BE2C (cell line): ENCODE data around the gene STIP1.

Source experiments
- DNase-seq: peaks from one replicate; pipeline ENCODE4 v3.0.0-alpha.2; 2020
- H3K27me3 ChIP-seq: fragments of 250-450 bp; sonication (Bioruptor Pico); 2 replicates; pipeline ENCODE4 v1.5.1; 2020; ENCODE audit warnings: mild to moderate bottlenecking
- H3K36me3 ChIP-seq: fragments of 250-450 bp; sonication (Bioruptor Pico); 2 replicates; pipeline ENCODE4 v1.5.1; 2020; ENCODE audit warnings: mild to moderate bottlenecking
- H3K4me1 ChIP-seq: fragments of 250-450 bp; sonication (Bioruptor Pico); 2 replicates; pipeline ENCODE4 v1.5.1; 2020
- H3K4me3 ChIP-seq: 2 replicates; pipeline ENCODE4 v1.5.1; 2011; ENCODE audit warnings: low read depth, low read length
- H3K9me3 ChIP-seq: fragments of 250-450 bp; sonication (Bioruptor Pico); 2 replicates; pipeline ENCODE4 v1.5.1; 2020
- TF ChIP-seq, protein P1 (sequence below): IDR thresholded peaks from 2 replicates; pipeline ENCODE4 v1.5.1; 2012; ENCODE audit warnings: mild to moderate bottlenecking, low read depth, low read length

The STIP1 gene

GRCh38 chr11:64208086-64208795 lies 22.3 kb downstream of the STIP1 start:
- no peaks in the 10 kb centered on the region for H3K9me3 ChIP-seq
- peaks cover 29% of the 10 kb centered on the region for H3K36me3 ChIP-seq
- TF ChIP-seq, protein P1, sequence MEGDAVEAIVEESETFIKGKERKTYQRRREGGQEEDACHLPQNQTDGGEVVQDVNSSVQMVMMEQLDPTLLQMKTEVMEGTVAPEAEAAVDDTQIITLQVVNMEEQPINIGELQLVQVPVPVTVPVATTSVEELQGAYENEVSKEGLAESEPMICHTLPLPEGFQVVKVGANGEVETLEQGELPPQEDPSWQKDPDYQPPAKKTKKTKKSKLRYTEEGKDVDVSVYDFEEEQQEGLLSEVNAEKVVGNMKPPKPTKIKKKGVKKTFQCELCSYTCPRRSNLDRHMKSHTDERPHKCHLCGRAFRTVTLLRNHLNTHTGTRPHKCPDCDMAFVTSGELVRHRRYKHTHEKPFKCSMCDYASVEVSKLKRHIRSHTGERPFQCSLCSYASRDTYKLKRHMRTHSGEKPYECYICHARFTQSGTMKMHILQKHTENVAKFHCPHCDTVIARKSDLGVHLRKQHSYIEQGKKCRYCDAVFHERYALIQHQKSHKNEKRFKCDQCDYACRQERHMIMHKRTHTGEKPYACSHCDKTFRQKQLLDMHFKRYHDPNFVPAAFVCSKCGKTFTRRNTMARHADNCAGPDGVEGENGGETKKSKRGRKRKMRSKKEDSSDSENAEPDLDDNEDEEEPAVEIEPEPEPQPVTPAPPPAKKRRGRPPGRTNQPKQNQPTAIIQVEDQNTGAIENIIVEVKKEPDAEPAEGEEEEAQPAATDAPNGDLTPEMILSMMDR = no peak
- no peak for DNase-seq
- H3K4me3 ChIP-seq = no peak overlapping the region
- H3K27me3 ChIP-seq = no peaks in the 10 kb centered on the region
- peaks cover 4% of the 10 kb centered on the region; the same call in 1 of the 2 replicates for H3K4me1 ChIP-seq

DNA sequence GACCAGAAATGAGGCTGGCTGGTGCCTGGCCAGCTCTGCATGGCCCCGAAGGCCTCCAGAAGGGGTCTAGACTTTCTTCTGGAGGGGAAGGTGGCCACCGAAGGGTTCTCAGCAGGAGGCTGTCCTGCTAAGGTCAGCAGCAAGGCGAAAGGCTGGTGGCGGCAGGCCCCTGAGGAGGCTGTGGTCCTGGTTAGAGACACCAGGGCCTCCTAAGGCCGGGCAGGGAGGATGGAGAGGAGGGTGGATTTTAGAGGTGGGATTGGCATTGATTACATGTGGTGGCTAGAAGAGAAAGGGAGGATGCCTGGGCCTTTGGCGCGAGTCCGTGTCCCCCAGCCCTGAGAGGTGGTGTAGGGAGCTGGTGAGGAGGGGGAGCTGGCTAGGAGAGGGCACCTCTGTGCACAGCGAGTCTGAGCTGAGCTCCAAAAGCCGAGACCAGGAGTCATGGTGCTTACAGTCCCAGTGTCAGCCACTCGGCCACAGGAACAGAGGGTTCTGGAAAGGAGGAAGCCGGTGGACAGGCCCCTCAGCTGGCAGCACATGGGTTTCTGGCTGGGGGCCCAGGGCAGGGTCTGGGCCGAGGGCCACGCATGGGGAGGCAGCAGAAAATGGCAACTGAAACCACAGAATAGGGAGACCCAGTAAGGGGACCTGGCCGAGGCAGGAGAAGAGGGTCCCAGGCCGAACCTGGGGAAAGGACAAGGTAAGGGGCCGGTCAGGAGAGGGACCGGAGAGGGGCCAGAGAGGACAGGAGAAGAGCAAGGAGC lies 23.0 kb downstream of the STIP1 start:
- Histone ChIP-seq H3K27me3 (no peaks in the 10 kb centered on the region), H3K36me3 (peaks cover 21% of the 10 kb centered on the region), H3K9me3 (no peaks in the 10 kb centered on the region), H3K4me3 (no peak overlapping the region), H3K4me1 (peaks cover 4% of the 10 kb centered on the region; the same call in 1 of the 2 replicates)
- TF ChIP-seq, protein P1 = no peak
- DNase-seq = no peak

DNA sequence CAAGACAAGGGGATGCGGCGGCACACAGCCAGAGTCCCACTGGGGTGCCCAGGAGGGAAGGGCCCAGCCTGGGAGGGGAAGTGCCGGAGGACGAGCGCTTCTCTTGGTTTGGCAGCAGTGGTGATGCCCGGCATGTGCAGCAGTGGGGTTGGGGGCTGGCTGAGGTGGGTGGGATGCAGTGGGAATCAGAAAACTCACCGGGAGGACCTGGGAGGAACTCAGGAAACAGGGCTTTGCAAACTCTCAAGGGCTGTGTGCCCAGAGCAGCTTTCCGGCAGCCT lies 23.5 kb downstream of the STIP1 start:
- Histone ChIP-seq H3K36me3 (peaks cover 21% of the 10 kb centered on the region), H3K9me3 (no peaks in the 10 kb centered on the region), H3K4me3 (no peak overlapping the region), H3K4me1 (peaks cover 4% of the 10 kb centered on the region; the same call in 1 of the 2 replicates), H3K27me3 (no peaks in the 10 kb centered on the region)
- TF ChIP-seq, protein P1 = no peak
- DNase-seq = no peak

DNA sequence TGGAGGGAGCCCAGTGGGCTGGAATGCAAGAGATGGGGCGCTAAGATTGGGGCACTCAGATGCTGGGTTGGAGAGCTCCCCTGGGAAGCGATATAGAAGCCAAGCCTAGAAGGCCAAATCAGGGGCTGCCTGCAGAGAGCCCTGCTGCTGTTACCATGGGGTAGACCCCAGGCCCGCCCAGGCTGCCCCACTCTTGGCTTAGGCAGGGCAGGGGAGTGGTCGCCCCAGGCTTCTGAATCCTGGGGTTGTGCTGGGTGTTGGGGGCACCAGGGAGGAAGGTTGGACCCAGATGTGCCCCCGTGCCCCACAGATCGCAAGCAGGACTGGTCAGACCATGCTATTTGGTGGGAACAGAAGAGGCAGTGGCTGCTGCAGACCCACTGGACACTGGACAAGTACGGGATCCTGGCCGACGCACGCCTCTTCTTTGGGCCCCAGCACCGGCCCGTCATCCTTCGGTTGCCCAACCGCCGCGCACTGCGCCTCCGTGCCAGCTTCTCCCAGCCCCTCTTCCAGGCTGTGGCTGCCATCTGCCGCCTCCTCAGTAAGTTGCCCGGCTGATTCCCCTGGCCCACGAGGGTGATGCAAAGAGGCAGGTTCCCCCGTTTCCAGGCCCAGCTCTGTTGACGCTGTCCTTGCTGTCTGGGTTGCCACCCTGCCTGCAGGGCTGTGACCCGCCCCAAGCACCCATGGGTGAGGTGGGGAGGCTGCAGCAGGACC lies 24.5 kb downstream of the STIP1 start:
- no peak for DNase-seq
- Histone ChIP-seq H3K4me1 (peaks cover 4% of the 10 kb centered on the region; the same call in 1 of the 2 replicates), H3K27me3 (no peaks in the 10 kb centered on the region), H3K4me3 (no peak overlapping the region), H3K9me3 (no peaks in the 10 kb centered on the region), H3K36me3 (peaks cover 12% of the 10 kb centered on the region)
- TF ChIP-seq, protein P1 = no peak

DNA sequence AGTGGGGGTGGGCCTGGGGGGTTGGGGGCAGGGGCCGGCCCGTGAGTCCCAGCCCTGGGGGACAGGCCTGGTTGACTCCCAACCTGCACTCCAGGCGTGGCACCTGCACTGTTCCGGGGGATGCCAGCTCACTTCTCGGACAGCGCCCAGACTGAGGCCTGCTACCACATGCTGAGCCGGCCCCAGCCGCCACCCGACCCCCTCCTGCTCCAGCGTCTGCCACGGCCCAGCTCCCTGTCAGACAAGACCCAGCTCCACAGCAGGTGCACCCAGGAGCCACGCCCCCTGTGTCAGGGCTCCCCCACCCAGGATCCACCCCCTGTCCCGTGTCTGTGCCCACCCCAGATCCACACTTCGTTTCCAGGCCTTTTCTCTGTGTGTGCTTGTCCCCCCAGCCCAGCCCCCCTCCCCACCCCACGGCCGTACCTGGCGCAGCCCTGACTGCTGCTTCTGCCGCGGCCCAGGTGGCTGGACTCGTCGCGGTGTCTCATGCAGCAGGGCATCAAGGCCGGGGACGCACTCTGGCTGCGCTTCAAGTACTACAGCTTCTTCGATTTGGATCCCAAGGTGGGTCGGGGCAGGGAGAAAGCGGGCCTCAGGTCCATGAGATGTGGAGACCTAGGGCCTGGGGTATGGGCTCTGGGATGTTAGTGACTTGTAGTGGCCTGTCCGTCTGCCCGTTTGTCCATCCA lies 25.4 kb downstream of the STIP1 start:
- Histone ChIP-seq H3K9me3 (no peaks in the 10 kb centered on the region), H3K27me3 (no peaks in the 10 kb centered on the region), H3K4me1 (peaks cover 4% of the 10 kb centered on the region; the same call in 1 of the 2 replicates), H3K36me3 (peaks cover 4% of the 10 kb centered on the region; the same call in 1 of the 2 replicates), H3K4me3 (no peak overlapping the region)
- no peak for DNase-seq
- TF ChIP-seq, protein P1 = no peak
